Esophagus squamous epithelium (tissue), 4 donors: ENCODE measurements around the gene TAF4B.

ENCODE experiments used
- POLR2A ChIP-seq, 4 donors: fragments of 450-650 bp; IDR thresholded peaks; one replicate each; pipeline ENCODE4 v1.6.1; 2017; ENCODE audit warnings: antibody characterized with exemption in 4 of 4, mild to moderate bottlenecking in 4 of 4, moderate library complexity in 3 of 4
- TF ChIP-seq, protein P1 (sequence below), 6 experiments: fragments of 450-650 bp in 4 of 6; fragments of 200-600 bp in 2 of 6; sonication (generic) in 2 of 6; IDR thresholded peaks; one replicate each; pipeline ENCODE4 v1.5.1; 2016 to 2019; ENCODE audit warnings: antibody characterized with exemption in 6 of 6, mild to moderate bottlenecking in 4 of 6, moderate library complexity in 4 of 6

GRCh38 chr18:26416652-26417150 lies 190.5 kb downstream of the TAF4B start:
- TF ChIP-seq, protein P1, sequence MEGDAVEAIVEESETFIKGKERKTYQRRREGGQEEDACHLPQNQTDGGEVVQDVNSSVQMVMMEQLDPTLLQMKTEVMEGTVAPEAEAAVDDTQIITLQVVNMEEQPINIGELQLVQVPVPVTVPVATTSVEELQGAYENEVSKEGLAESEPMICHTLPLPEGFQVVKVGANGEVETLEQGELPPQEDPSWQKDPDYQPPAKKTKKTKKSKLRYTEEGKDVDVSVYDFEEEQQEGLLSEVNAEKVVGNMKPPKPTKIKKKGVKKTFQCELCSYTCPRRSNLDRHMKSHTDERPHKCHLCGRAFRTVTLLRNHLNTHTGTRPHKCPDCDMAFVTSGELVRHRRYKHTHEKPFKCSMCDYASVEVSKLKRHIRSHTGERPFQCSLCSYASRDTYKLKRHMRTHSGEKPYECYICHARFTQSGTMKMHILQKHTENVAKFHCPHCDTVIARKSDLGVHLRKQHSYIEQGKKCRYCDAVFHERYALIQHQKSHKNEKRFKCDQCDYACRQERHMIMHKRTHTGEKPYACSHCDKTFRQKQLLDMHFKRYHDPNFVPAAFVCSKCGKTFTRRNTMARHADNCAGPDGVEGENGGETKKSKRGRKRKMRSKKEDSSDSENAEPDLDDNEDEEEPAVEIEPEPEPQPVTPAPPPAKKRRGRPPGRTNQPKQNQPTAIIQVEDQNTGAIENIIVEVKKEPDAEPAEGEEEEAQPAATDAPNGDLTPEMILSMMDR (IDR thresholded peaks at IDR 0.05) = no peak
- TF ChIP-seq POLR2A (IDR thresholded peaks at IDR 0.05) = no peak
